ENCODE results near the gene ELL. TPM values are rescaled to one million over a fixed set of nuclear protein-coding genes. Genes with fewer than 3 reads are reported as not detected.

Gene ELL
- total RNA-seq, 1 donor from 2014 or later: 16.0 TPM

GRCh38 chr19:18470787-18471186 is 51.1 kb downstream of the ELL start:
- no peak overlapping the region for H3K4me3 Mint-ChIP-seq (ENCODE audit: unreplicated experiment)
- TF ChIP-seq EZH2 (IDR thresholded peaks at IDR 0.05; ENCODE audit: insufficient read depth, low read length) (no peak), CTCF (IDR thresholded peaks at IDR 0.05; ENCODE audit: insufficient read depth, low read depth, low read length) (no peak)
- Histone ChIP-seq H3K4me3 (ENCODE audit: insufficient read depth, low read depth, low read length) (no peak overlapping the region), H3K27ac (ENCODE audit: low read depth, low read length) (no peak overlapping the region), H3K36me3 (ENCODE audit: insufficient read depth, low read length) (peaks cover 3% of the 10 kb centered on the region), H3K4me2 (ENCODE audit: low read length) (no peak overlapping the region), H4K20me1 (ENCODE audit: insufficient read depth, low read length) (peaks cover 97% of the 10 kb centered on the region), H3K4me1 (ENCODE audit: insufficient read depth, low read length) (peaks cover 6% of the 10 kb centered on the region), H2AFZ (ENCODE audit: low read depth, low read length) (no peak overlapping the region), H3K9ac (ENCODE audit: low read length) (no peak overlapping the region), H3K79me2 (ENCODE audit: insufficient read depth, low read length) (peaks cover 52% of the 10 kb centered on the region), H3K9me3 (ENCODE audit: insufficient read depth, low read depth, low read length) (no peaks in the 10 kb centered on the region), H3K27me3 (ENCODE audit: insufficient read depth, low read length) (no peaks in the 10 kb centered on the region)
- FAIRE-seq (no peak), DNase-seq (ENCODE audit: low read depth) (no peak)
- peaks cover 2% of the 10 kb centered on the region for H3K36me3 Mint-ChIP-seq (ENCODE audit: low read depth, unreplicated experiment)
- H3K9me3 Mint-ChIP-seq (ENCODE audit: unreplicated experiment): no peaks in the 10 kb centered on the region
- H3K27ac Mint-ChIP-seq (ENCODE audit: unreplicated experiment): no peak overlapping the region
- H3K4me1 Mint-ChIP-seq (ENCODE audit: low read depth, unreplicated experiment): peaks cover 13% of the 10 kb centered on the region
- H3K27me3 Mint-ChIP-seq (ENCODE audit: low read depth, unreplicated experiment): no peaks in the 10 kb centered on the region

GRCh38 chr19:18469069-18469846 is 52.6 kb downstream of the ELL start:
- Histone ChIP-seq H4K20me1 (ENCODE audit: insufficient read depth, low read length) (peaks cover 97% of the 10 kb centered on the region), H3K27me3 (ENCODE audit: insufficient read depth, low read length) (no peaks in the 10 kb centered on the region), H3K4me3 (ENCODE audit: insufficient read depth, low read depth, low read length) (no peak overlapping the region), H3K36me3 (ENCODE audit: insufficient read depth, low read length) (peaks cover 3% of the 10 kb centered on the region), H2AFZ (ENCODE audit: low read depth, low read length) (no peak overlapping the region), H3K27ac (ENCODE audit: low read depth, low read length) (no peak overlapping the region), H3K9ac (ENCODE audit: low read length) (no peak overlapping the region), H3K4me2 (ENCODE audit: low read length) (no peak overlapping the region), H3K79me2 (ENCODE audit: insufficient read depth, low read length) (peaks cover 38% of the 10 kb centered on the region), H3K4me1 (ENCODE audit: insufficient read depth, low read length) (peaks cover 18% of the 10 kb centered on the region), H3K9me3 (ENCODE audit: insufficient read depth, low read depth, low read length) (no peaks in the 10 kb centered on the region)
- no peaks in the 10 kb centered on the region for H3K9me3 Mint-ChIP-seq (ENCODE audit: unreplicated experiment)
- no peak overlapping the region for H3K27ac Mint-ChIP-seq (ENCODE audit: unreplicated experiment)
- FAIRE-seq (no peak), DNase-seq (ENCODE audit: low read depth) (no peak)
- H3K4me1 Mint-ChIP-seq (ENCODE audit: low read depth, unreplicated experiment): peaks cover 13% of the 10 kb centered on the region
- H3K4me3 Mint-ChIP-seq (ENCODE audit: unreplicated experiment): no peak overlapping the region
- no peaks in the 10 kb centered on the region for H3K27me3 Mint-ChIP-seq (ENCODE audit: low read depth, unreplicated experiment)
- H3K36me3 Mint-ChIP-seq (ENCODE audit: low read depth, unreplicated experiment): peaks cover 5% of the 10 kb centered on the region
- no peak for TF ChIP-seq EZH2 (IDR thresholded peaks at IDR 0.05; ENCODE audit: insufficient read depth, low read length)
- TF ChIP-seq CTCF (IDR thresholded peaks at IDR 0.05; ENCODE audit: insufficient read depth, low read depth, low read length): peak; percentile 67

DNA sequence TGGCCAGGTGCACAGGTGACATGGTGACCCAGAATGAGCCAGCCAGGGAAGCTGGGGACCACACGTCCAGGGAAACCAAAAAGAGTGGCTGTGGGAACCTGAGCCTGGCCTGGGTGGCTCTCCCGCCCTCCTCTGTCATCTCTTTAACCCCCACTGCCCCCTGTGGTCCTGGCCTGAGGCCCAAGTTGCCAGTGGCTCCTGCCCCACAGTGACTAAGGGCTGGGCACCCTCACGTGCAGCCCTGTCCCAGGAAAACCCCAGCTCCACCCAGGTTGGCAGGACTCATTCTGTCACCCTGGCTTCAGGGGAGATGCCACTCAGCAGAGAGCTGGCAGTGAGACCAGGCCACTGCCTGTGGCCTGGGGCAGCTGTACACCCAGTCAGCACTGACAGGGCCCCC is 53.4 kb downstream of the ELL start:
- no peak overlapping the region for H3K4me2 ChIP-seq (ENCODE audit: low read length)
- H3K4me3 ChIP-seq (ENCODE audit: insufficient read depth, low read depth, low read length): no peak overlapping the region
- DNase-seq (ENCODE audit: low read depth) (no peak), FAIRE-seq (no peak)
- peaks cover 3% of the 10 kb centered on the region for H3K36me3 ChIP-seq (ENCODE audit: insufficient read depth, low read length)
- H3K9me3 ChIP-seq (ENCODE audit: insufficient read depth, low read depth, low read length): no peaks in the 10 kb centered on the region
- Mint-ChIP-seq H3K4me1 (ENCODE audit: low read depth, unreplicated experiment) (peaks cover 13% of the 10 kb centered on the region), H3K27me3 (ENCODE audit: low read depth, unreplicated experiment) (no peaks in the 10 kb centered on the region), H3K4me3 (ENCODE audit: unreplicated experiment) (no peak overlapping the region), H3K36me3 (ENCODE audit: low read depth, unreplicated experiment) (peaks cover 6% of the 10 kb centered on the region), H3K27ac (ENCODE audit: unreplicated experiment) (no peak overlapping the region), H3K9me3 (ENCODE audit: unreplicated experiment) (no peaks in the 10 kb centered on the region)
- peaks cover 31% of the 10 kb centered on the region for H3K79me2 ChIP-seq (ENCODE audit: insufficient read depth, low read length)
- no peak overlapping the region for H3K27ac ChIP-seq (ENCODE audit: low read depth, low read length)
- no peak for TF ChIP-seq CTCF (IDR thresholded peaks at IDR 0.05; ENCODE audit: insufficient read depth, low read depth, low read length)
- TF ChIP-seq EZH2 (IDR thresholded peaks at IDR 0.05; ENCODE audit: insufficient read depth, low read length): no peak
- no peak overlapping the region for H3K9ac ChIP-seq (ENCODE audit: low read length)
- H4K20me1 ChIP-seq (ENCODE audit: insufficient read depth, low read length): peaks cover 95% of the 10 kb centered on the region
- no peaks in the 10 kb centered on the region for H3K27me3 ChIP-seq (ENCODE audit: insufficient read depth, low read length)
- peaks cover 18% of the 10 kb centered on the region for H3K4me1 ChIP-seq (ENCODE audit: insufficient read depth, low read length)
- no peak overlapping the region for H2AFZ ChIP-seq (ENCODE audit: low read depth, low read length)
